K562 (cell line): ENCODE data around the gene CHRNB4. TPM values are rescaled to one million over a fixed set of nuclear protein-coding genes. Genes with fewer than 3 reads are reported as not detected.

Experiments
- CBX3 ChIP-seq, 2 experiments: IDR thresholded peaks; 1 replicate in 1 of 2; 2 replicates in 1 of 2; pipeline ENCODE4 v1.6.1; 2012; ENCODE audit warnings: inconsistent platforms in 2 of 2, low read length in 2 of 2, borderline replicate concordance in 1 of 2, control low read depth in 1 of 2
- CTBP1 ChIP-seq: fragments of 450-650 bp; IDR thresholded peaks from 2 replicates; pipeline ENCODE4 v1.6.1; 2016; ENCODE audit warnings: borderline replicate concordance
- NFIC ChIP-seq: fragments of 450-650 bp; IDR thresholded peaks from 2 replicates; pipeline ENCODE4 v1.6.1; 2017; ENCODE audit warnings: mild to moderate bottlenecking, inconsistent platforms
- SIN3B ChIP-seq: fragments of 450-650 bp; IDR thresholded peaks from 2 replicates; pipeline ENCODE4 v1.6.1; 2017; ENCODE audit warnings: low read depth, mild to moderate bottlenecking, moderate library complexity
- TAF7 ChIP-seq: fragments of 450-650 bp; IDR thresholded peaks from 2 replicates; pipeline ENCODE4 v1.6.1; 2016; ENCODE audit warnings: missing genetic modification characterization, missing compliant biosample characterization
- polyA plus RNA-seq, 8 experiments: library from polyadenylated mRNA; depleted of rRNA in 4 of 8; stranded (reverse) in 5 of 8; unstranded in 3 of 8; fragments of >200 nt; fragmentation: Nextera tagmentation in 2 of 8; fragmentation: Illumina TruSeq in 1 of 8; extraction: Ambion mirVana in 2 of 8; extraction: Trizol in 1 of 8; gene quantifications; 2 replicates each; pipeline versions ENCODE4 v1.2.1 to v1.2.3, GENCODE V29; 2011 to 2014; ENCODE audit warnings: inconsistent platforms in 1 of 8, missing spikeins in 1 of 8
- total RNA-seq, 7 experiments: library from RNA; depleted of rRNA in 6 of 7; stranded (reverse); fragments of >200 nt in 6 of 7; fragmentation: Illumina TruSeq in 2 of 7; extraction: Trizol in 2 of 7; gene quantifications; 2 replicates each; pipeline versions ENCODE4 v1.2.1 to v1.2.3, GENCODE V29; 2011 to 2021; ENCODE audit warnings: low replicate concordance in 1 of 7
- TF ChIP-seq, protein P1 (sequence below): fragments of 450-650 bp; IDR thresholded peaks from 2 replicates; pipeline ENCODE4 v1.6.1; 2016; ENCODE audit warnings: mild to moderate bottlenecking, moderate library complexity
- TF ChIP-seq, protein P2 (sequence below), 2 experiments: IDR thresholded peaks; 2 replicates each; pipeline ENCODE4 v1.6.1; 2011; ENCODE audit warnings: borderline replicate concordance in 1 of 2, control low read depth in 1 of 2, low read depth in 1 of 2, low read length in 1 of 2, mild to moderate bottlenecking in 1 of 2, mixed read lengths in 1 of 2, moderate library complexity in 1 of 2; ENCODE audit not compliant: insufficient read depth in 1 of 2, insufficient read length in 1 of 2, poor library complexity in 1 of 2, severe bottlenecking in 1 of 2; ENCODE audit errors: extremely low read depth in 1 of 2
- TF ChIP-seq, protein P3 (sequence below): sonication (generic); formaldehyde crosslinking; IDR thresholded peaks from 2 replicates; pipeline ENCODE4 v1.8.1; 2023; ENCODE audit warnings: mild to moderate bottlenecking, missing genetic modification reagents

Gene CHRNB4
- total and polyA plus RNA-seq, 9 of the 15 experiments (the other 6 are each of a cell fraction or from before 2014, with no cell fraction given): 0.08 to 0.18 TPM; not detected in 7

- TF ChIP-seq, protein P1, sequence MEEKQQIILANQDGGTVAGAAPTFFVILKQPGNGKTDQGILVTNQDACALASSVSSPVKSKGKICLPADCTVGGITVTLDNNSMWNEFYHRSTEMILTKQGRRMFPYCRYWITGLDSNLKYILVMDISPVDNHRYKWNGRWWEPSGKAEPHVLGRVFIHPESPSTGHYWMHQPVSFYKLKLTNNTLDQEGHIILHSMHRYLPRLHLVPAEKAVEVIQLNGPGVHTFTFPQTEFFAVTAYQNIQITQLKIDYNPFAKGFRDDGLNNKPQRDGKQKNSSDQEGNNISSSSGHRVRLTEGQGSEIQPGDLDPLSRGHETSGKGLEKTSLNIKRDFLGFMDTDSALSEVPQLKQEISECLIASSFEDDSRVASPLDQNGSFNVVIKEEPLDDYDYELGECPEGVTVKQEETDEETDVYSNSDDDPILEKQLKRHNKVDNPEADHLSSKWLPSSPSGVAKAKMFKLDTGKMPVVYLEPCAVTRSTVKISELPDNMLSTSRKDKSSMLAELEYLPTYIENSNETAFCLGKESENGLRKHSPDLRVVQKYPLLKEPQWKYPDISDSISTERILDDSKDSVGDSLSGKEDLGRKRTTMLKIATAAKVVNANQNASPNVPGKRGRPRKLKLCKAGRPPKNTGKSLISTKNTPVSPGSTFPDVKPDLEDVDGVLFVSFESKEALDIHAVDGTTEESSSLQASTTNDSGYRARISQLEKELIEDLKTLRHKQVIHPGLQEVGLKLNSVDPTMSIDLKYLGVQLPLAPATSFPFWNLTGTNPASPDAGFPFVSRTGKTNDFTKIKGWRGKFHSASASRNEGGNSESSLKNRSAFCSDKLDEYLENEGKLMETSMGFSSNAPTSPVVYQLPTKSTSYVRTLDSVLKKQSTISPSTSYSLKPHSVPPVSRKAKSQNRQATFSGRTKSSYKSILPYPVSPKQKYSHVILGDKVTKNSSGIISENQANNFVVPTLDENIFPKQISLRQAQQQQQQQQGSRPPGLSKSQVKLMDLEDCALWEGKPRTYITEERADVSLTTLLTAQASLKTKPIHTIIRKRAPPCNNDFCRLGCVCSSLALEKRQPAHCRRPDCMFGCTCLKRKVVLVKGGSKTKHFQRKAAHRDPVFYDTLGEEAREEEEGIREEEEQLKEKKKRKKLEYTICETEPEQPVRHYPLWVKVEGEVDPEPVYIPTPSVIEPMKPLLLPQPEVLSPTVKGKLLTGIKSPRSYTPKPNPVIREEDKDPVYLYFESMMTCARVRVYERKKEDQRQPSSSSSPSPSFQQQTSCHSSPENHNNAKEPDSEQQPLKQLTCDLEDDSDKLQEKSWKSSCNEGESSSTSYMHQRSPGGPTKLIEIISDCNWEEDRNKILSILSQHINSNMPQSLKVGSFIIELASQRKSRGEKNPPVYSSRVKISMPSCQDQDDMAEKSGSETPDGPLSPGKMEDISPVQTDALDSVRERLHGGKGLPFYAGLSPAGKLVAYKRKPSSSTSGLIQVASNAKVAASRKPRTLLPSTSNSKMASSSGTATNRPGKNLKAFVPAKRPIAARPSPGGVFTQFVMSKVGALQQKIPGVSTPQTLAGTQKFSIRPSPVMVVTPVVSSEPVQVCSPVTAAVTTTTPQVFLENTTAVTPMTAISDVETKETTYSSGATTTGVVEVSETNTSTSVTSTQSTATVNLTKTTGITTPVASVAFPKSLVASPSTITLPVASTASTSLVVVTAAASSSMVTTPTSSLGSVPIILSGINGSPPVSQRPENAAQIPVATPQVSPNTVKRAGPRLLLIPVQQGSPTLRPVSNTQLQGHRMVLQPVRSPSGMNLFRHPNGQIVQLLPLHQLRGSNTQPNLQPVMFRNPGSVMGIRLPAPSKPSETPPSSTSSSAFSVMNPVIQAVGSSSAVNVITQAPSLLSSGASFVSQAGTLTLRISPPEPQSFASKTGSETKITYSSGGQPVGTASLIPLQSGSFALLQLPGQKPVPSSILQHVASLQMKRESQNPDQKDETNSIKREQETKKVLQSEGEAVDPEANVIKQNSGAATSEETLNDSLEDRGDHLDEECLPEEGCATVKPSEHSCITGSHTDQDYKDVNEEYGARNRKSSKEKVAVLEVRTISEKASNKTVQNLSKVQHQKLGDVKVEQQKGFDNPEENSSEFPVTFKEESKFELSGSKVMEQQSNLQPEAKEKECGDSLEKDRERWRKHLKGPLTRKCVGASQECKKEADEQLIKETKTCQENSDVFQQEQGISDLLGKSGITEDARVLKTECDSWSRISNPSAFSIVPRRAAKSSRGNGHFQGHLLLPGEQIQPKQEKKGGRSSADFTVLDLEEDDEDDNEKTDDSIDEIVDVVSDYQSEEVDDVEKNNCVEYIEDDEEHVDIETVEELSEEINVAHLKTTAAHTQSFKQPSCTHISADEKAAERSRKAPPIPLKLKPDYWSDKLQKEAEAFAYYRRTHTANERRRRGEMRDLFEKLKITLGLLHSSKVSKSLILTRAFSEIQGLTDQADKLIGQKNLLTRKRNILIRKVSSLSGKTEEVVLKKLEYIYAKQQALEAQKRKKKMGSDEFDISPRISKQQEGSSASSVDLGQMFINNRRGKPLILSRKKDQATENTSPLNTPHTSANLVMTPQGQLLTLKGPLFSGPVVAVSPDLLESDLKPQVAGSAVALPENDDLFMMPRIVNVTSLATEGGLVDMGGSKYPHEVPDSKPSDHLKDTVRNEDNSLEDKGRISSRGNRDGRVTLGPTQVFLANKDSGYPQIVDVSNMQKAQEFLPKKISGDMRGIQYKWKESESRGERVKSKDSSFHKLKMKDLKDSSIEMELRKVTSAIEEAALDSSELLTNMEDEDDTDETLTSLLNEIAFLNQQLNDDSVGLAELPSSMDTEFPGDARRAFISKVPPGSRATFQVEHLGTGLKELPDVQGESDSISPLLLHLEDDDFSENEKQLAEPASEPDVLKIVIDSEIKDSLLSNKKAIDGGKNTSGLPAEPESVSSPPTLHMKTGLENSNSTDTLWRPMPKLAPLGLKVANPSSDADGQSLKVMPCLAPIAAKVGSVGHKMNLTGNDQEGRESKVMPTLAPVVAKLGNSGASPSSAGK: peak; percentile 96
- peak in 1 of 2 experiments; percentile 30; a peak in 1 of 3 replicates for TF ChIP-seq CBX3 (IDR thresholded peaks at IDR 0.05; ENCODE audit: borderline replicate concordance in 1 of 2, low read length in 2 of 2)
- TF ChIP-seq, protein P2, sequence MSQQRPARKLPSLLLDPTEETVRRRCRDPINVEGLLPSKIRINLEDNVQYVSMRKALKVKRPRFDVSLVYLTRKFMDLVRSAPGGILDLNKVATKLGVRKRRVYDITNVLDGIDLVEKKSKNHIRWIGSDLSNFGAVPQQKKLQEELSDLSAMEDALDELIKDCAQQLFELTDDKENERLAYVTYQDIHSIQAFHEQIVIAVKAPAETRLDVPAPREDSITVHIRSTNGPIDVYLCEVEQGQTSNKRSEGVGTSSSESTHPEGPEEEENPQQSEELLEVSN (IDR thresholded peaks at IDR 0.05; ENCODE audit: borderline replicate concordance in 1 of 2, extremely low read depth in 1 of 2, insufficient read depth in 1 of 2, insufficient read length in 1 of 2, low read depth in 1 of 2, low read length in 1 of 2, poor library complexity in 1 of 2, severe bottlenecking in 1 of 2): peak; percentile 64 to 89
- TF ChIP-seq NFIC: peak; percentile 31; the same call in 1 of the 2 replicates
- TF ChIP-seq CTBP1: peak; percentile 19; the same call in 1 of the 2 replicates
- 0 out of 2 replicates have a peak, but pooled peaks have one; percentile 16 for TF ChIP-seq TAF7 (tag)
- no peak for TF ChIP-seq SIN3B
- TF ChIP-seq, protein P3, sequence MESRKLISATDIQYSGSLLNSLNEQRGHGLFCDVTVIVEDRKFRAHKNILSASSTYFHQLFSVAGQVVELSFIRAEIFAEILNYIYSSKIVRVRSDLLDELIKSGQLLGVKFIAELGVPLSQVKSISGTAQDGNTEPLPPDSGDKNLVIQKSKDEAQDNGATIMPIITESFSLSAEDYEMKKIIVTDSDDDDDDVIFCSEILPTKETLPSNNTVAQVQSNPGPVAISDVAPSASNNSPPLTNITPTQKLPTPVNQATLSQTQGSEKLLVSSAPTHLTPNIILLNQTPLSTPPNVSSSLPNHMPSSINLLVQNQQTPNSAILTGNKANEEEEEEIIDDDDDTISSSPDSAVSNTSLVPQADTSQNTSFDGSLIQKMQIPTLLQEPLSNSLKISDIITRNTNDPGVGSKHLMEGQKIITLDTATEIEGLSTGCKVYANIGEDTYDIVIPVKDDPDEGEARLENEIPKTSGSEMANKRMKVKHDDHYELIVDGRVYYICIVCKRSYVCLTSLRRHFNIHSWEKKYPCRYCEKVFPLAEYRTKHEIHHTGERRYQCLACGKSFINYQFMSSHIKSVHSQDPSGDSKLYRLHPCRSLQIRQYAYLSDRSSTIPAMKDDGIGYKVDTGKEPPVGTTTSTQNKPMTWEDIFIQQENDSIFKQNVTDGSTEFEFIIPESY (CRISPR knock-in tag): peak; percentile 55; the same call in 1 of the 2 replicates
These were observed at the start of gene CHRNB4 (continued) for GRCh38 chr15:78641102-78641748.
